RKO (cell line): ENCODE results near the gene SP140L.
"Not testable (repeated sequence)": the region's sequence is repeated elsewhere in the genome, so short reads cannot be mapped to it uniquely, and the experiment has no call there.

Experiments used
- DNase-seq: peaks from one replicate; pipeline ENCODE4 v3.0.0-alpha.2; 2016; ENCODE audit warnings: low spot score

SP140L gene

GRCh38 chr2:230323385-230324106 lies 3.4 kb upstream of the SP140L start:
- DNase-seq = no peak

DNA sequence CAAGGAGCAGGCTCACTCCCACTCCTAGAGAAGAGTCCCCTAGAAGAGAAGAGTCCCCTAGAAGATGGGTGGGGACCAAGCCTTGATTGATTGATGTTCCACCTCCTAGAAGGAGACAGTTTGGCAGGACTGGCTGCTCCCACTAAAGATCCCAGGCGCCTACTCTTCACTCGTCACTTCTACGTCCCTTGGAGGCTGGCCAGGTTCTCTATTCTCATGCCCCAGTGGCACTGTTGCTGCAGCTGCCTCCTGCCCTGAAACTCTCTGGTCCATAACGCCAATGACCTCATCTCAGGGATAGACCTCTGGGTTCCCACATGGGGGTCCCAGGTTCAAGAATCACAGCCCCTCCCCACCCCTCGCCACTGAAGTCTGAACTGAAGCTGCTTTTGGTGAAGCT lies 2.5 kb upstream of the SP140L start:
- no peak for DNase-seq

- DNase-seq = no peak
These were observed 1.4 kb upstream of the SP140L start for GRCh38 chr2:230325316-230326243.

GRCh38 chr2:230327418-230328154 lies 593 bp downstream of the SP140L start:
- DNase-seq = peak; percentile 32

- DNase-seq = no peak
These were observed 1.1 kb downstream of the SP140L start for GRCh38 chr2:230328155-230328458.

- DNase-seq = no peak
These were observed 3.1 kb downstream of the SP140L start for GRCh38 chr2:230329946-230330605.

- no peak for DNase-seq
These were observed 3.7 kb downstream of the SP140L start for GRCh38 chr2:230330725-230331124.

GRCh38 chr2:230335461-230335863 lies 8.5 kb downstream of the SP140L start:
- no peak for DNase-seq

DNA sequence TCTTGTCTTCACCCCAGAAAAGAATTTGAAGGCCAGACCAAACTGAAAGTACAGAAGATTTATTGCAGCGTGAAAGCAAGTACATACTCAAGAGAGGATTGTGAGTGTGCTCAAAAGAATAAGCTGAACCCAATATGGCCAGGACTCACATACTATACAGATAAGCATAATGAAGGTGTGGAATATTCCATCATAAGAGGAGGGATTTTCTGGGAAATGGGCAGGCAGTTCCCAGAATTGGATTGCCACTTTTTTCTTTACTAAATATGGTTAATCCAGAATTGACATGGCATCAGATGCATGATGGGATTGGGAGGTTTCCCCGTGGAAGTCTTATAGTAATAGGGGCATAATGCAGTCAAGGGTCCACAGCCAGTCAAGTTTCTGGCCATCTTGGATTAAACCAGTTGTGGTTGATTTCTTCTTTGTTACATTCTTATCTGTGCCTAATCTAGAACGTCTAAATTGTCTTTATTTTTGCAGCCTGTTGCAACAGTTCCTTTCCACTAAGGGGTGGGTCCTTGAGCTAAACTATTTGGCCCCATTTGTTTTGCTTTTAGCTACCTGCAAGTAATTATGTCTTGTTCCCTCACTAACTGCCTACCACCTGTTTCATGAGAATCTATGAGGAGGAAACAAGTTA lies 9.0 kb downstream of the SP140L start:
- DNase-seq = no peak

- not testable (repeated sequence) for DNase-seq
These were observed 15.0 kb downstream of the SP140L start for GRCh38 chr2:230341936-230342528.

- DNase-seq = not testable (repeated sequence)
These were observed 16.1 kb downstream of the SP140L start for GRCh38 chr2:230343041-230343624.

DNA sequence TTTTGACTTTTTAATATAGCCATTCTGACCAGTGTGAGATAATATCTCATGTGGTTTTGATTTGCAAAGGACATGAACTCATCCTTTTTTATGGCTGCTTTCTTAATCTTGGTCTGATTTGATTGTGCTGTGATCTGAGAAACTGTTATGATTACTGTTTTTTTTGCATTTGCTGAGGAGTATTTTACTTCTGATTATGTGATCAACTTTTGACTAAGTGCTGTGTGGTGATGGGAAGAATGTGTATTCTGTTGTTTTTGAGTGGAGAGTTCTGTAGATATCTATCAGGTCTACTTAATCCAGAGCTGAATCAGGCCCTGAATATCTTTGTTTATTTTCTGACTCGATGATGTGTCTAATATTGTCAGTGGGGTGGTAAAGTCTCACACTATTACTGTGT lies 16.8 kb downstream of the SP140L start:
- no peak for DNase-seq

GRCh38 chr2:230346465-230346864 lies 19.5 kb downstream of the SP140L start:
- DNase-seq = no peak

- no peak for DNase-seq
These were observed 20.0 kb downstream of the SP140L start for GRCh38 chr2:230346921-230347533.

GRCh38 chr2:230347659-230348305 lies 20.8 kb downstream of the SP140L start:
- DNase-seq = no peak

DNA sequence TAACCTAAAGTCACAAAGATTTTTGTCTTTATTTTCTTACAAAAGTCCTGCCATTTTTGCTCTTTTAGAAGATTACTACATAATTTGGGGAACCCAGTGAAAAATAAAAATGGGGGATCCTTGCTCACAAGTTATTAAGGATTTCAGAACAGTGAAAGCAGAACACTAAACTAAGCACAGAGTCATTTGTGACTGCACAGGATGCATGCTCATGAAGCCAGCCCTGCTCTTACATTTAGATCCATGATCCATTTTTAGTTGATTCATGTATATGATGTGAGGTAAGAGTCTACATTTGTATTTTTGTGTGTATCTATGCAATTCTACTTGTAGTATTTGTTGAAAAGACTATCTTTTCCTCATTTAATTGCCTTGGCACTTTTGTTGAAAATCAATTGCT lies 21.8 kb downstream of the SP140L start:
- no peak for DNase-seq

DNA sequence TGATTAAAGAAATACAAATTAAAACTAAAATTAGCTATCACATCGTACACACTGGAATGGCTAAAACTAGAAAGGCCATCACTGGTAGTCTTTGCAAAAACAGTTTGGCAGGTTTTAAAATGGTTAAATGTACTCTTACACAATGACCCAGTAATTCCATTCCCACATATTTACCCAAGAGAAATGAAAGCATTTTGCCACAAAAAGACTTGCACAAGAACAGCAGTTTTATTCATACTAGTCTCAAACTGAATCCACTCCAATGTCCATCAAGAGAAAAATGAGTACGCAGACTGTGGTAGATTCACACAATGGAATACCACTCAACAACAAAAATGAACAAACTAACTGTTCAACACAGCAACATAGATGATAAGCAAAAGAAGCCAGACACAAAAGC lies 29.1 kb downstream of the SP140L start:
- DNase-seq = no peak

DNA sequence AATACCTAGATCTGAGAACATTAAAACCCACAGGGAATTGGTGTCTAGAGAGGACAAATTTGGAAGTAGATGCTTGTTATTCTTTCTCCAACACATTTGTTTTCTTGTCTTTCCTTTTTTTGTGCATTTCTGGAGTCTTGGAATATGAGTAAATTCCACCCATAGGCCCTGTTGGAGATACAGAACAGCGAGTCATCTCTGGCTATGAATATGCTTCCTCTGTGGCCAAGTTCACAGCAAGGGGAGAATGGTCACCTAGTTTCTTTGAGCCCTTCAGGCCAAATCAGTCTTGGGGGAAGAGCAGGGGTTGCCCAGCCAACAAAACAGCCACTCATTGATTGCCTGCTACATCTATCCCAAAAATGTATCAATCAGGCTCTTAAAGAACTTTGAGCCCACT lies 31.3 kb downstream of the SP140L start:
- DNase-seq = peak; percentile 32

GRCh38 chr2:230360028-230360427 lies 33.0 kb downstream of the SP140L start:
- no peak for DNase-seq
